ENCODE measurements around the gene E2F1.

The E2F1 gene

GRCh38 chr20:33696448-33696847, 10.3 kb upstream of the E2F1 start:
- Histone ChIP-seq H3K4me1 (ENCODE audit: control insufficient read depth, insufficient read depth, low read length) (peaks cover 3% of the 10 kb centered on the region; the same call in 1 of the 2 replicates), H3K27me3 (ENCODE audit: control insufficient read depth, insufficient read depth, low read length) (no peaks in the 10 kb centered on the region), H3K36me3 (ENCODE audit: control insufficient read depth, insufficient read depth, low read length) (no peaks in the 10 kb centered on the region), H3K27ac (ENCODE audit: low read length) (no peak overlapping the region), H3K9me3 (ENCODE audit: control insufficient read depth, insufficient read depth, low read length) (no peaks in the 10 kb centered on the region), H3K4me3 (ENCODE audit: low read length) (no peak overlapping the region)
- WGBS (ENCODE audit: insufficient coverage, insufficient read length) = no CpG with 5 or more reads among the region's 4 CpGs
- DNase-seq (ENCODE audit: low read depth, low spot score) = no peak

GRCh38 chr20:33694639-33695012, 8.4 kb upstream of the E2F1 start:
- no peaks in the 10 kb centered on the region for H3K27me3 ChIP-seq (ENCODE audit: control insufficient read depth, insufficient read depth, low read length)
- no peak overlapping the region for H3K27ac ChIP-seq (ENCODE audit: low read length)
- H3K9me3 ChIP-seq (ENCODE audit: control insufficient read depth, insufficient read depth, low read length) = no peaks in the 10 kb centered on the region
- no peak for DNase-seq (ENCODE audit: low read depth, low spot score)
- WGBS (ENCODE audit: insufficient coverage, insufficient read length) = no CpG with 5 or more reads among the region's 6 CpGs
- peaks cover 3% of the 10 kb centered on the region; the same call in 1 of the 2 replicates for H3K4me1 ChIP-seq (ENCODE audit: control insufficient read depth, insufficient read depth, low read length)
- no peaks in the 10 kb centered on the region for H3K36me3 ChIP-seq (ENCODE audit: control insufficient read depth, insufficient read depth, low read length)
- no peak overlapping the region for H3K4me3 ChIP-seq (ENCODE audit: low read length)

- Histone ChIP-seq H3K9me3 (ENCODE audit: control insufficient read depth, insufficient read depth, low read length) (no peaks in the 10 kb centered on the region), H3K27ac (ENCODE audit: low read length) (no peak overlapping the region), H3K4me3 (ENCODE audit: low read length) (no peak overlapping the region), H3K36me3 (ENCODE audit: control insufficient read depth, insufficient read depth, low read length) (no peaks in the 10 kb centered on the region), H3K27me3 (ENCODE audit: control insufficient read depth, insufficient read depth, low read length) (no peaks in the 10 kb centered on the region; the same call in 1 of the 2 replicates), H3K4me1 (ENCODE audit: control insufficient read depth, insufficient read depth, low read length) (peaks cover 3% of the 10 kb centered on the region; the same call in 1 of the 2 replicates)
- DNase-seq (ENCODE audit: low read depth, low spot score) = no peak
- WGBS (ENCODE audit: insufficient coverage, insufficient read length) = no CpG with 5 or more reads among the region's 17 CpGs
Observed at GRCh38 chr20:33693741-33694638, 7.8 kb upstream of the E2F1 start.

- H3K4me3 ChIP-seq (ENCODE audit: low read length) = no peak overlapping the region
- no peaks in the 10 kb centered on the region for H3K36me3 ChIP-seq (ENCODE audit: control insufficient read depth, insufficient read depth, low read length)
- H3K27me3 ChIP-seq (ENCODE audit: control insufficient read depth, insufficient read depth, low read length) = no peaks in the 10 kb centered on the region; the same call in 1 of the 2 replicates
- peaks cover 3% of the 10 kb centered on the region; the same call in 1 of the 2 replicates for H3K4me1 ChIP-seq (ENCODE audit: control insufficient read depth, insufficient read depth, low read length)
- no peaks in the 10 kb centered on the region for H3K9me3 ChIP-seq (ENCODE audit: control insufficient read depth, insufficient read depth, low read length)
- WGBS (ENCODE audit: insufficient coverage, insufficient read length) = no CpG with 5 or more reads among the region's 5 CpGs
- no peak overlapping the region for H3K27ac ChIP-seq (ENCODE audit: low read length)
- no peak for DNase-seq (ENCODE audit: low read depth, low spot score)
Observed at GRCh38 chr20:33693289-33693688, 7.1 kb upstream of the E2F1 start.

GRCh38 chr20:33689973-33690372, 3.8 kb upstream of the E2F1 start:
- no peaks in the 10 kb centered on the region for H3K9me3 ChIP-seq (ENCODE audit: control insufficient read depth, insufficient read depth, low read length)
- no CpG with 5 or more reads among the region's 4 CpGs for WGBS (ENCODE audit: insufficient coverage, insufficient read length)
- DNase-seq (ENCODE audit: low read depth, low spot score) = no peak
- peaks cover 7% of the 10 kb centered on the region; the same call in 1 of the 2 replicates for H3K4me1 ChIP-seq (ENCODE audit: control insufficient read depth, insufficient read depth, low read length)
- H3K36me3 ChIP-seq (ENCODE audit: control insufficient read depth, insufficient read depth, low read length) = no peaks in the 10 kb centered on the region
- no peak overlapping the region for H3K27ac ChIP-seq (ENCODE audit: low read length)
- H3K27me3 ChIP-seq (ENCODE audit: control insufficient read depth, insufficient read depth, low read length) = no peaks in the 10 kb centered on the region; the same call in 1 of the 2 replicates
- no peak overlapping the region for H3K4me3 ChIP-seq (ENCODE audit: low read length)

- WGBS (ENCODE audit: insufficient coverage, insufficient read length) = no CpG with 5 or more reads among the region's 1 CpG
- no peak for DNase-seq (ENCODE audit: low read depth, low spot score)
- H3K36me3 ChIP-seq (ENCODE audit: control insufficient read depth, insufficient read depth, low read length) = no peaks in the 10 kb centered on the region
- peaks cover 7% of the 10 kb centered on the region; the same call in 1 of the 2 replicates for H3K4me1 ChIP-seq (ENCODE audit: control insufficient read depth, insufficient read depth, low read length)
- H3K27me3 ChIP-seq (ENCODE audit: control insufficient read depth, insufficient read depth, low read length) = no peaks in the 10 kb centered on the region; the same call in 1 of the 2 replicates
- no peaks in the 10 kb centered on the region for H3K9me3 ChIP-seq (ENCODE audit: control insufficient read depth, insufficient read depth, low read length)
- no peak overlapping the region for H3K27ac ChIP-seq (ENCODE audit: low read length)
- no peak overlapping the region for H3K4me3 ChIP-seq (ENCODE audit: low read length)
Observed at GRCh38 chr20:33689493-33689892, 3.3 kb upstream of the E2F1 start.

GRCh38 chr20:33688938-33689424, 2.8 kb upstream of the E2F1 start:
- H3K4me1 ChIP-seq (ENCODE audit: control insufficient read depth, insufficient read depth, low read length) = peaks cover 5% of the 10 kb centered on the region; the same call in 1 of the 2 replicates
- no peaks in the 10 kb centered on the region for H3K9me3 ChIP-seq (ENCODE audit: control insufficient read depth, insufficient read depth, low read length)
- no peak overlapping the region for H3K27ac ChIP-seq (ENCODE audit: low read length)
- no peaks in the 10 kb centered on the region; the same call in 1 of the 2 replicates for H3K27me3 ChIP-seq (ENCODE audit: control insufficient read depth, insufficient read depth, low read length)
- DNase-seq (ENCODE audit: low read depth, low spot score) = no peak
- no peaks in the 10 kb centered on the region for H3K36me3 ChIP-seq (ENCODE audit: control insufficient read depth, insufficient read depth, low read length)
- no peak overlapping the region for H3K4me3 ChIP-seq (ENCODE audit: low read length)
- WGBS (ENCODE audit: insufficient coverage, insufficient read length) = no CpG with 5 or more reads among the region's 3 CpGs

GRCh38 chr20:33687993-33688937, 2.1 kb upstream of the E2F1 start:
- Histone ChIP-seq H3K9me3 (ENCODE audit: control insufficient read depth, insufficient read depth, low read length) (no peaks in the 10 kb centered on the region), H3K4me1 (ENCODE audit: control insufficient read depth, insufficient read depth, low read length) (peaks cover 4% of the 10 kb centered on the region; the same call in 1 of the 2 replicates), H3K36me3 (ENCODE audit: control insufficient read depth, insufficient read depth, low read length) (no peaks in the 10 kb centered on the region), H3K27ac (ENCODE audit: low read length) (no peak overlapping the region), H3K27me3 (ENCODE audit: control insufficient read depth, insufficient read depth, low read length) (no peaks in the 10 kb centered on the region; the same call in 1 of the 2 replicates), H3K4me3 (ENCODE audit: low read length) (no peak overlapping the region)
- WGBS (ENCODE audit: insufficient coverage, insufficient read length) = no CpG with 5 or more reads among the region's 3 CpGs
- DNase-seq (ENCODE audit: low read depth, low spot score) = no peak

- no peaks in the 10 kb centered on the region for H3K9me3 ChIP-seq (ENCODE audit: control insufficient read depth, insufficient read depth, low read length)
- H3K27ac ChIP-seq (ENCODE audit: low read length) = no peak overlapping the region
- H3K36me3 ChIP-seq (ENCODE audit: control insufficient read depth, insufficient read depth, low read length) = no peaks in the 10 kb centered on the region
- H3K27me3 ChIP-seq (ENCODE audit: control insufficient read depth, insufficient read depth, low read length) = no peaks in the 10 kb centered on the region; the same call in 1 of the 2 replicates
- no peak for DNase-seq (ENCODE audit: low read depth, low spot score)
- H3K4me3 ChIP-seq (ENCODE audit: low read length) = no peak overlapping the region
- WGBS (ENCODE audit: insufficient coverage, insufficient read length) = no CpG with 5 or more reads among the region's 8 CpGs
- H3K4me1 ChIP-seq (ENCODE audit: control insufficient read depth, insufficient read depth, low read length) = peaks cover 4% of the 10 kb centered on the region; the same call in 1 of the 2 replicates
Observed at GRCh38 chr20:33687370-33687915, 1.3 kb upstream of the E2F1 start.

- no peak overlapping the region for H3K4me3 ChIP-seq (ENCODE audit: low read length)
- H3K4me1 ChIP-seq (ENCODE audit: control insufficient read depth, insufficient read depth, low read length) = peaks cover 4% of the 10 kb centered on the region; the same call in 1 of the 2 replicates
- no peak overlapping the region for H3K27ac ChIP-seq (ENCODE audit: low read length)
- no peak for DNase-seq (ENCODE audit: low read depth, low spot score)
- WGBS (ENCODE audit: insufficient coverage, insufficient read length) = no CpG with 5 or more reads among the region's 14 CpGs
- H3K36me3 ChIP-seq (ENCODE audit: control insufficient read depth, insufficient read depth, low read length) = no peaks in the 10 kb centered on the region
- no peaks in the 10 kb centered on the region; the same call in 1 of the 2 replicates for H3K27me3 ChIP-seq (ENCODE audit: control insufficient read depth, insufficient read depth, low read length)
- H3K9me3 ChIP-seq (ENCODE audit: control insufficient read depth, insufficient read depth, low read length) = no peaks in the 10 kb centered on the region
Observed at GRCh38 chr20:33686984-33687366, 790 bp upstream of the E2F1 start.

Measured in iPS DF 6.9 (cell line).